B cell (primary cell): ENCODE results near the gene FBXL2. TPM values are rescaled to one million over a fixed set of nuclear protein-coding genes. Genes with fewer than 3 reads are reported as not detected.

Experiments used
- ATAC-seq: fragments of 200-7000 bp; cut with Tn5 transposase; one replicate; pipeline ENCODE4 v1.10.0; 2021; ENCODE audit warnings: low read depth, mild to moderate bottlenecking, moderate number of reproducible peaks, moderate library complexity
- CTCF ChIA-PET: fragments of 350-600 bp; sonication (Branson Sonifier 250); formaldehyde crosslinking; loops from one replicate; lab custom pipeline; 2021; ENCODE audit warnings: antibody characterized with exemption, inconsistent platforms; lab: Charles Lee
- POLR2A ChIA-PET: fragments of 350-600 bp; sonication (Branson Sonifier 250); formaldehyde crosslinking; loops from one replicate; lab custom pipeline; 2021; ENCODE audit warnings: antibody characterized with exemption; lab: Charles Lee
- DNase-seq: peaks from one replicate; pipeline ENCODE4 v3.0.0; 2013
- H2AFZ ChIP-seq: 2 replicates; pipeline ENCODE4 v1.6.1; 2012; ENCODE audit warnings: mild to moderate bottlenecking, low read depth, low read length; ENCODE audit not compliant: insufficient read depth, poor library complexity, severe bottlenecking
- H3K27ac ChIP-seq, 2 donors: 1 replicate in 1 of 2; 2 replicates in 1 of 2; pipeline ENCODE4 v1.5.1; 2012 to 2013; ENCODE audit warnings: low read length in 2 of 2, mild to moderate bottlenecking in 2 of 2, moderate library complexity in 1 of 2
- H3K27me3 ChIP-seq, 4 experiments: fragments of 200-600 bp in 1 of 4; sonication (generic) in 1 of 4; replicated peaks in 1 of 4; 1 replicate in 2 of 4; 2 replicates in 2 of 4; pipeline versions ENCODE4 v1.6.1 to v1.7.0; 2013 to 2016; ENCODE audit warnings: low read length in 3 of 4, mild to moderate bottlenecking in 2 of 4, mixed read lengths in 1 of 4, moderate library complexity in 1 of 4; ENCODE audit not compliant: insufficient read depth in 4 of 4, control insufficient read depth in 3 of 4; ENCODE audit errors: control extremely low read depth in 1 of 4
- H3K36me3 ChIP-seq, 2 experiments: replicated peaks in 1 of 2; 1 replicate in 1 of 2; 2 replicates in 1 of 2; pipeline versions ENCODE4 v1.6.1 to v1.7.1; 2013; ENCODE audit warnings: low read length in 1 of 2; ENCODE audit not compliant: insufficient read depth in 2 of 2, control insufficient read depth in 1 of 2; ENCODE audit errors: control extremely low read depth in 1 of 2, extremely low read depth in 1 of 2
- H3K4me1 ChIP-seq, 2 donors: fragments of 200-600 bp in 1 of 2; sonication (generic) in 1 of 2; 1 replicate in 1 of 2; 2 replicates in 1 of 2; pipeline versions ENCODE4 v1.5.1 to v1.6.1; 2013 to 2017; ENCODE audit warnings: low read length in 2 of 2; ENCODE audit not compliant: control insufficient read depth in 2 of 2, insufficient read depth in 2 of 2
- H3K4me2 ChIP-seq: replicated peaks from 2 replicates; pipeline ENCODE3; 2012; ENCODE audit warnings: mild to moderate bottlenecking, low read depth, low read length; ENCODE audit not compliant: poor library complexity, severe bottlenecking
- H3K4me3 ChIP-seq, 5 experiments: fragments of 200-600 bp in 1 of 5; sonication (generic) in 1 of 5; 1 replicate in 3 of 5; 2 replicates in 2 of 5; pipeline versions ENCODE4 v1.5.1 to v1.7.0; 2011 to 2016; ENCODE audit warnings: low read length in 4 of 5, mild to moderate bottlenecking in 4 of 5, low read depth in 2 of 5, control low read depth in 1 of 5, moderate library complexity in 1 of 5; ENCODE audit not compliant: insufficient read depth in 1 of 5; ENCODE audit errors: control extremely low read depth in 1 of 5, extremely low read depth in 1 of 5
- H3K79me2 ChIP-seq: fragments of 200-600 bp; sonication (generic); one replicate; pipeline ENCODE4 v1.6.0; 2016; ENCODE audit warnings: low read length; ENCODE audit not compliant: control insufficient read depth, insufficient read depth
- H3K9ac ChIP-seq: fragments of 200-600 bp; sonication (generic); 2 replicates; pipeline ENCODE4 v1.6.1; 2017; ENCODE audit warnings: mild to moderate bottlenecking, low read length, moderate library complexity
- H3K9me3 ChIP-seq, 3 donors: one replicate each; pipeline versions ENCODE4 v1.6.1 to v1.7.1; 2013; ENCODE audit warnings: low read length in 2 of 3; ENCODE audit not compliant: control insufficient read depth in 2 of 3, insufficient read depth in 1 of 3; ENCODE audit errors: control extremely low read depth in 1 of 3
- H4K20me1 ChIP-seq: 2 replicates; pipeline ENCODE4 v1.6.0; 2012; ENCODE audit warnings: mild to moderate bottlenecking, low read length; ENCODE audit not compliant: insufficient read depth, control insufficient read depth, poor library complexity, severe bottlenecking
- H3K27ac Mint-ChIP-seq: one replicate; pipeline ENCODE4 v1.8.0; 2021; ENCODE audit warnings: mixed read lengths
- H3K27me3 Mint-ChIP-seq: one replicate; pipeline ENCODE4 v1.8.0; 2021; ENCODE audit warnings: mixed read lengths
- H3K4me1 Mint-ChIP-seq: one replicate; pipeline ENCODE4 v1.8.0; 2021; ENCODE audit warnings: mixed read lengths
- H3K4me3 Mint-ChIP-seq: one replicate; pipeline ENCODE4 v1.8.0; 2021; ENCODE audit warnings: mixed read lengths
- H3K9me3 Mint-ChIP-seq: one replicate; pipeline ENCODE4 v1.8.0; 2022; ENCODE audit warnings: mixed read lengths; ENCODE audit not compliant: insufficient read depth
- EZH2 ChIP-seq: IDR thresholded peaks from 2 replicates; pipeline ENCODE4 v1.6.1; 2012; ENCODE audit warnings: borderline replicate concordance, low read depth, mild to moderate bottlenecking, moderate library complexity, low read length; ENCODE audit not compliant: insufficient read depth, poor library complexity, severe bottlenecking
- WGBS: methylation state at CpG from one replicate; pipeline ENCODE4 v1.1.5; 2013; ENCODE audit warnings: missing lambda C conversion rate; ENCODE audit not compliant: insufficient coverage; 5-methylcytosine and 5-hydroxymethylcytosine counted together
- intact Hi-C: fragments of 100-400 bp; cut with micrococcal nuclease; formaldehyde crosslinking; loops from one replicate; pipeline ENCODE4 v1.10.0; 2022
- polyA plus RNA-seq: library from polyadenylated mRNA; depleted of rRNA; stranded (reverse); fragments of >200 nt; gene quantifications from 2 replicates; pipeline ENCODE4 v1.2.3, GENCODE V29; 2012
- total RNA-seq, 2 donors: library from RNA; stranded (reverse); fragments of 120-200 nt in 1 of 2; gene quantifications; 1 replicate in 1 of 2; 2 replicates in 1 of 2; pipeline versions ENCODE4 v1.2.3 to v1.2.4, GENCODE V29; 2013 to 2022
- TF ChIP-seq, protein P1 (sequence below): fragments of 200-600 bp; IDR thresholded peaks from one replicate; pipeline ENCODE4 v1.8.0; 2022; ENCODE audit warnings: antibody characterized with exemption, mild to moderate bottlenecking

FBXL2 gene
- total and polyA plus RNA-seq, 2 donors (not counting 1 experiment from before 2014, with no cell fraction given), result 0.34 TPM; not detected in 1

DNA sequence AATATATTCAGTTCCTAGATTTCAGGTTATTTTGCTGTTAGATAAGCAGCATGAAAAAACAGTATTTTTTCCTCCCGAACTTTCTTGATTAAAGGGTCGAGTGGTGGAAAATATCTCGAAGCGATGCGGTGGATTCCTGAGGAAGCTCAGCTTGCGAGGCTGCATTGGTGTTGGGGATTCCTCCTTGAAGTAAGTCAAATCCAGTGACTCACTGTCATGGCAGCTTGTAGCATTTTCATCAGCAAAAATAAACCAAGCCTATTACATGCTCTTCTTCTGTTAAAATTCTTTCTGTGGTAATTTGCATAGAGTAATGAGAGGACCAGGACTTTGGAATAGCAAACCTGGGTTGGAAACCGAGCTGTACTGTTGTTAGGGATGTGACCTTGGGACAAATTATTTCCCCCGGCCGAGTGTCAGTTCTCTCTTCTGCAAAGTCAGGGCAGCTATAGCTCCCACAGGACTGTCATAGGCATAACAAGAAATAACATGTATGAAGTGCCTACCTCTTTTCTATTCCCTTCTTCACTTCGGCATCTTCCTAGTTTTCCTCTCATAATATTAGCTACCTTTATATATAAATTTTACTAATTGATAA lies 87.4 kb downstream of the FBXL2 start:
- H3K4me1 ChIP-seq, result no peaks in the 10 kb centered on the region
- Mint-ChIP-seq H3K27ac (no peak overlapping the region), H3K4me3 (no peak overlapping the region), H3K4me1 (no peaks in the 10 kb centered on the region), H3K9me3 (no peaks in the 10 kb centered on the region), H3K27me3 (no peaks in the 10 kb centered on the region)
- intact Hi-C loops, result no loop called here
- H3K4me2 ChIP-seq, result no peak overlapping the region
- no peaks in the 10 kb centered on the region for H3K27me3 ChIP-seq
- no peaks in the 10 kb centered on the region for H3K9me3 ChIP-seq
- ChIA-PET POLR2A (no interaction called here), CTCF (interaction anchor here (1.3 to 3.1 kb wide), 2 partner anchors 8 to 417 kb away, joined by 3 to 16 read pairs; no protein-coding TSS in a partner anchor)
- ATAC-seq (no peak), DNase-seq (no peak)
- H3K4me3 ChIP-seq, result no peak overlapping the region
- H2AFZ ChIP-seq, result no peak overlapping the region
- no peaks in the 10 kb centered on the region for H4K20me1 ChIP-seq
- H3K79me2 ChIP-seq, result no peaks in the 10 kb centered on the region
- H3K27ac ChIP-seq, result no peak overlapping the region
- no peak for TF ChIP-seq EZH2
- TF ChIP-seq, protein P1, sequence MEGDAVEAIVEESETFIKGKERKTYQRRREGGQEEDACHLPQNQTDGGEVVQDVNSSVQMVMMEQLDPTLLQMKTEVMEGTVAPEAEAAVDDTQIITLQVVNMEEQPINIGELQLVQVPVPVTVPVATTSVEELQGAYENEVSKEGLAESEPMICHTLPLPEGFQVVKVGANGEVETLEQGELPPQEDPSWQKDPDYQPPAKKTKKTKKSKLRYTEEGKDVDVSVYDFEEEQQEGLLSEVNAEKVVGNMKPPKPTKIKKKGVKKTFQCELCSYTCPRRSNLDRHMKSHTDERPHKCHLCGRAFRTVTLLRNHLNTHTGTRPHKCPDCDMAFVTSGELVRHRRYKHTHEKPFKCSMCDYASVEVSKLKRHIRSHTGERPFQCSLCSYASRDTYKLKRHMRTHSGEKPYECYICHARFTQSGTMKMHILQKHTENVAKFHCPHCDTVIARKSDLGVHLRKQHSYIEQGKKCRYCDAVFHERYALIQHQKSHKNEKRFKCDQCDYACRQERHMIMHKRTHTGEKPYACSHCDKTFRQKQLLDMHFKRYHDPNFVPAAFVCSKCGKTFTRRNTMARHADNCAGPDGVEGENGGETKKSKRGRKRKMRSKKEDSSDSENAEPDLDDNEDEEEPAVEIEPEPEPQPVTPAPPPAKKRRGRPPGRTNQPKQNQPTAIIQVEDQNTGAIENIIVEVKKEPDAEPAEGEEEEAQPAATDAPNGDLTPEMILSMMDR, result no peak
- no peak overlapping the region for H3K9ac ChIP-seq
- no peaks in the 10 kb centered on the region for H3K36me3 ChIP-seq
- 95% methylated on average over 7 of the region's 10 CpGs for WGBS
